Activated T-helper 1 cell treated with Interleukin-2 at 50 U/mL for 16 hours (primary cell): Measurements from ENCODE around the gene MBOAT7.
A peak's percentile ranks its signal among the peaks of the same experiment; 100 is the strongest.

Experiments
- DNase-seq: peaks from one replicate; pipeline ENCODE4 v3.0.0-alpha.2; 2020; ENCODE audit warnings: low read depth

The MBOAT7 gene

GRCh38 chr19:54162241-54162805 is 27.1 kb downstream of the MBOAT7 start:
- peak; percentile 63 for DNase-seq

- no peak for DNase-seq
These were observed 28.5 kb downstream of the MBOAT7 start for GRCh38 chr19:54160854-54161253.

GRCh38 chr19:54160182-54160811 is 29.1 kb downstream of the MBOAT7 start:
- DNase-seq, result no peak

GRCh38 chr19:54159352-54160181 is 29.8 kb downstream of the MBOAT7 start, which contains the start of gene LENG1:
TSS of gene LENG1 (minus strand) at chr19:54159721. CDS start at chr19:54159695, 26 bp downstream.
- DNase-seq, result peak; percentile 97

GRCh38 chr19:54158812-54159351 is 30.5 kb downstream of the MBOAT7 start:
- DNase-seq, result no peak

- DNase-seq, result no peak
These were observed 32.4 kb downstream of the MBOAT7 start for GRCh38 chr19:54156953-54157352.

- DNase-seq, result no peak
These were observed 32.9 kb downstream of the MBOAT7 start for GRCh38 chr19:54156490-54156889.

- DNase-seq, result no peak
These were observed 33.7 kb downstream of the MBOAT7 start for GRCh38 chr19:54155694-54156093.

- no peak for DNase-seq
These were observed 34.6 kb downstream of the MBOAT7 start for GRCh38 chr19:54154603-54155345.

GRCh38 chr19:54153731-54154326 is 35.6 kb downstream of the MBOAT7 start:
- DNase-seq, result no peak

GRCh38 chr19:54152878-54153524 is 36.4 kb downstream of the MBOAT7 start:
- DNase-seq, result no peak

GRCh38 chr19:54152267-54152666 is 37.1 kb downstream of the MBOAT7 start:
- no peak for DNase-seq

GRCh38 chr19:54151362-54152035 is 37.9 kb downstream of the MBOAT7 start:
- DNase-seq, result no peak

GRCh38 chr19:54149021-54149812 is 40.2 kb downstream of the MBOAT7 start:
- DNase-seq, result no peak

GRCh38 chr19:54148158-54148557 is 41.2 kb downstream of the MBOAT7 start:
- no peak for DNase-seq

- no peak for DNase-seq
These were observed 41.7 kb downstream of the MBOAT7 start for GRCh38 chr19:54147676-54148075.

GRCh38 chr19:54145541-54146158 is 43.7 kb downstream of the MBOAT7 start:
- no peak for DNase-seq

GRCh38 chr19:54142166-54142780 is 47.1 kb downstream of the MBOAT7 start:
- DNase-seq, result no peak

- no peak for DNase-seq
These were observed 48.0 kb downstream of the MBOAT7 start for GRCh38 chr19:54141356-54141755.
